Right forelimb (tissue), 1 donor: Measurements from ENCODE around the gene WFS1.

ENCODE experiments used
- DNase-seq: peaks from one replicate; pipeline ENCODE4 v3.0.0-alpha.2; 2018

WFS1 gene

GRCh38 chr4:6280365-6280996, 10.8 kb downstream of the WFS1 start:
- no peak for DNase-seq

GRCh38 chr4:6281436-6282313, 12.0 kb downstream of the WFS1 start:
- no peak for DNase-seq

GRCh38 chr4:6282314-6282771, 12.7 kb downstream of the WFS1 start:
- DNase-seq: no peak

- DNase-seq: no peak
These were observed 13.6 kb downstream of the WFS1 start for GRCh38 chr4:6283282-6283681.

- no peak for DNase-seq
These were observed 17.6 kb downstream of the WFS1 start for GRCh38 chr4:6287017-6287788.

- no peak for DNase-seq
These were observed 18.7 kb downstream of the WFS1 start for GRCh38 chr4:6288342-6288741.

GRCh38 chr4:6288871-6289270, 19.2 kb downstream of the WFS1 start:
- DNase-seq: no peak

GRCh38 chr4:6290256-6290655, 20.6 kb downstream of the WFS1 start:
- no peak for DNase-seq

GRCh38 chr4:6290769-6291547, 21.3 kb downstream of the WFS1 start:
- DNase-seq: no peak

- DNase-seq: no peak
These were observed 22.2 kb downstream of the WFS1 start for GRCh38 chr4:6291784-6292297.

- DNase-seq: no peak
These were observed 22.9 kb downstream of the WFS1 start for GRCh38 chr4:6292376-6293096.

GRCh38 chr4:6293097-6293445, 23.4 kb downstream of the WFS1 start:
- DNase-seq: no peak

GRCh38 chr4:6293661-6294060, 24.0 kb downstream of the WFS1 start:
- DNase-seq: no peak

GRCh38 chr4:6294705-6295421, 25.2 kb downstream of the WFS1 start:
- no peak for DNase-seq

GRCh38 chr4:6295495-6295894, 25.8 kb downstream of the WFS1 start:
- no peak for DNase-seq

GRCh38 chr4:6296026-6296425, 26.4 kb downstream of the WFS1 start:
- no peak for DNase-seq

GRCh38 chr4:6297266-6297815, 27.7 kb downstream of the WFS1 start:
- no peak for DNase-seq

- DNase-seq: no peak
These were observed 28.4 kb downstream of the WFS1 start for GRCh38 chr4:6298035-6298434.

GRCh38 chr4:6298852-6299251, 29.2 kb downstream of the WFS1 start:
- no peak for DNase-seq

- DNase-seq: no peak
These were observed 30.2 kb downstream of the WFS1 start for GRCh38 chr4:6299875-6300274.

GRCh38 chr4:6300359-6300758, 30.7 kb downstream of the WFS1 start:
- DNase-seq: no peak
